GM23248 (cell line): ENCODE results near the gene FAM222B. TPM values are rescaled to one million over a fixed set of nuclear protein-coding genes. Genes with fewer than 3 reads are reported as not detected.

Source experiments
- DNase-seq: peaks from one replicate; pipeline ENCODE4 v3.0.0-alpha.2; 2015
- H2AFZ ChIP-seq: fragments of 200-600 bp; sonication (generic); 2 replicates; pipeline ENCODE4 v1.6.1; 2016; ENCODE audit warnings: antibody characterized with exemption
- H3F3A ChIP-seq: fragments of 200-600 bp; sonication (generic); 2 replicates; pipeline ENCODE4 v1.6.1; 2016; ENCODE audit warnings: mild to moderate bottlenecking, antibody characterized with exemption, mixed run types; ENCODE audit not compliant: insufficient read depth
- H3K27ac ChIP-seq: fragments of 200-600 bp; sonication (generic); 2 replicates; pipeline ENCODE4 v1.5.1; 2016; ENCODE audit warnings: mild to moderate bottlenecking
- H3K27me3 ChIP-seq: fragments of 200-600 bp; sonication (generic); replicated peaks from 2 replicates; pipeline ENCODE4 v1.6.1; 2016; ENCODE audit warnings: mild to moderate bottlenecking; ENCODE audit not compliant: insufficient read depth
- H3K36me3 ChIP-seq: fragments of 200-600 bp; sonication (generic); 2 replicates; pipeline ENCODE4 v1.6.1; 2016; ENCODE audit warnings: low read depth, mild to moderate bottlenecking
- H3K4me1 ChIP-seq: fragments of 200-600 bp; sonication (generic); 2 replicates; pipeline ENCODE4 v1.6.1; 2016; ENCODE audit warnings: mild to moderate bottlenecking; ENCODE audit not compliant: insufficient read depth
- H3K4me2 ChIP-seq: fragments of 200-600 bp; sonication (generic); one replicate; pipeline ENCODE4 v1.6.1; 2016; ENCODE audit warnings: mild to moderate bottlenecking; ENCODE audit not compliant: unreplicated experiment
- H3K4me3 ChIP-seq: fragments of 200-600 bp; sonication (generic); 2 replicates; pipeline ENCODE4 v1.5.1; 2016; ENCODE audit warnings: mild to moderate bottlenecking
- H3K79me2 ChIP-seq: fragments of 200-600 bp; sonication (generic); 2 replicates; pipeline ENCODE4 v1.6.1; 2016; ENCODE audit warnings: mild to moderate bottlenecking; ENCODE audit not compliant: insufficient read depth
- H3K9ac ChIP-seq: fragments of 200-600 bp; sonication (generic); 2 replicates; pipeline ENCODE4 v1.6.1; 2016; ENCODE audit warnings: mild to moderate bottlenecking
- H3K9me2 ChIP-seq: fragments of 200-600 bp; sonication (generic); 2 replicates; pipeline ENCODE4 v1.6.1; 2016; ENCODE audit warnings: mixed run types, mild to moderate bottlenecking, moderate library complexity; ENCODE audit not compliant: insufficient read depth
- H3K9me3 ChIP-seq: fragments of 200-600 bp; sonication (generic); one replicate; pipeline ENCODE4 v1.6.1; 2017; ENCODE audit warnings: low read depth
- H4K20me1 ChIP-seq: fragments of 200-600 bp; sonication (generic); 2 replicates; pipeline ENCODE4 v1.6.0; 2016; ENCODE audit not compliant: insufficient read depth
- EZH2 ChIP-seq: fragments of 200-600 bp; sonication (generic); IDR thresholded peaks from 2 replicates; pipeline ENCODE4 v1.6.1; 2018; ENCODE audit warnings: antibody characterized with exemption, mild to moderate bottlenecking; ENCODE audit not compliant: insufficient read depth, poor library complexity, severe bottlenecking
- EZH2phosphoT487 ChIP-seq: fragments of 200-600 bp; sonication (generic); IDR thresholded peaks from 2 replicates; pipeline ENCODE4 v1.6.1; 2018; ENCODE audit warnings: antibody characterized with exemption, moderate library complexity, mild to moderate bottlenecking, low read depth; ENCODE audit not compliant: insufficient read depth
- WGBS, 2 experiments: methylation state at CpG; one replicate each; pipeline ENCODE4 v1.1.6; 2015 to 2017; ENCODE audit warnings: low lambda C conversion rate in 2 of 2, low coverage in 1 of 2; ENCODE audit errors: missing lambda C conversion rate in 2 of 2; 5-methylcytosine and 5-hydroxymethylcytosine counted together
- in situ Hi-C: fragments of 300-500 bp; cut with MboI; formaldehyde crosslinking; loops from 2 replicates; pipeline ENCODE4 v1.15.0; 2020
- polyA plus RNA-seq: library from polyadenylated mRNA; unstranded; fragments of >200 nt; fragmentation: Nextera tagmentation; extraction: Ambion mirVana; gene quantifications from 2 replicates; pipeline ENCODE4 v1.2.1, GENCODE V29; 2016
- total RNA-seq: library from RNA; depleted of rRNA; stranded (reverse); fragments of >200 nt; shearing (Covaris generic); gene quantifications from 2 replicates; pipeline ENCODE4 v1.2.3, GENCODE V29; 2014

The FAM222B gene
- total and polyA plus RNA-seq, 2 experiments from 2014 or later = 7.6 to 11.1 TPM

GRCh38 chr17:28828294-28829040 is 14.1 kb downstream of the FAM222B start:
- in situ Hi-C loops = no loop called here
- H3K27me3 ChIP-seq = no peaks in the 10 kb centered on the region
- no peak overlapping the region for H3K27ac ChIP-seq
- TF ChIP-seq EZH2 = no peak
- TF ChIP-seq EZH2phosphoT487 = no peak
- H3K4me1 ChIP-seq = no peaks in the 10 kb centered on the region; the same call in 1 of the 2 replicates
- 94% methylated on average over 14 to 15 of the region's 15 CpGs for WGBS, 2 experiments
- H3K9ac ChIP-seq = no peak overlapping the region
- no peaks in the 10 kb centered on the region for H3K9me2 ChIP-seq
- no peaks in the 10 kb centered on the region for H3K9me3 ChIP-seq
- no peaks in the 10 kb centered on the region for H3F3A ChIP-seq
- no peak overlapping the region for H3K4me2 ChIP-seq
- no peak overlapping the region for H3K4me3 ChIP-seq
- DNase-seq = peak; percentile 18
- no peaks in the 10 kb centered on the region; the same call in 1 of the 2 replicates for H3K36me3 ChIP-seq
- no peaks in the 10 kb centered on the region for H4K20me1 ChIP-seq
- H3K79me2 ChIP-seq = peaks cover 96% of the 10 kb centered on the region
- no peak overlapping the region for H2AFZ ChIP-seq

GRCh38 chr17:28827672-28828071 is 14.9 kb downstream of the FAM222B start:
- Histone ChIP-seq H3K79me2 (peaks cover 95% of the 10 kb centered on the region), H4K20me1 (peaks cover 3% of the 10 kb centered on the region; the same call in 1 of the 2 replicates), H3K27ac (no peak overlapping the region), H3K4me2 (no peak overlapping the region), H3K4me3 (no peak overlapping the region), H3K27me3 (no peaks in the 10 kb centered on the region), H3K4me1 (no peaks in the 10 kb centered on the region; the same call in 1 of the 2 replicates), H3F3A (no peaks in the 10 kb centered on the region), H3K9ac (no peak overlapping the region), H3K36me3 (no peaks in the 10 kb centered on the region; the same call in 1 of the 2 replicates), H2AFZ (no peak overlapping the region), H3K9me3 (no peaks in the 10 kb centered on the region), H3K9me2 (no peaks in the 10 kb centered on the region)
- no peak for DNase-seq
- in situ Hi-C loops = no loop called here
- TF ChIP-seq EZH2 = no peak
- TF ChIP-seq EZH2phosphoT487 = no peak
- 95 to 100% methylated on average over 1 of the region's 1 CpG for WGBS, 2 experiments

- H2AFZ ChIP-seq = no peak overlapping the region
- WGBS, 2 experiments = 32 to 65% methylated on average over 1 of the region's 1 CpG
- H3K27me3 ChIP-seq = no peaks in the 10 kb centered on the region
- H3K4me3 ChIP-seq = no peak overlapping the region
- H3K79me2 ChIP-seq = peaks cover 95% of the 10 kb centered on the region
- no peaks in the 10 kb centered on the region for H3K9me2 ChIP-seq
- H3K9ac ChIP-seq = no peak overlapping the region
- no peaks in the 10 kb centered on the region for H3K4me1 ChIP-seq
- no peak overlapping the region for H3K27ac ChIP-seq
- DNase-seq = no peak
- no peaks in the 10 kb centered on the region for H3F3A ChIP-seq
- in situ Hi-C loops = no loop called here
- H3K4me2 ChIP-seq = no peak overlapping the region
- peaks cover 3% of the 10 kb centered on the region; the same call in 1 of the 2 replicates for H4K20me1 ChIP-seq
- no peak for TF ChIP-seq EZH2
- TF ChIP-seq EZH2phosphoT487 = no peak
- no peaks in the 10 kb centered on the region for H3K9me3 ChIP-seq
- H3K36me3 ChIP-seq = no peaks in the 10 kb centered on the region
These were observed 23.0 kb downstream of the FAM222B start for GRCh38 chr17:28819582-28819981.

GRCh38 chr17:28818819-28819221 is 23.8 kb downstream of the FAM222B start:
- whole genome bisulfite sequencing, 2 experiments = 79 to 92% methylated on average over 3 of the region's 3 CpGs
- DNase-seq = no peak
- H3K9ac ChIP-seq = no peak overlapping the region

More at GRCh38 chr17:28818819-28819221, 23.8 kb downstream of the FAM222B start:
- Histone ChIP-seq H3K4me1 (no peaks in the 10 kb centered on the region), H3F3A (no peaks in the 10 kb centered on the region), H3K79me2 (peaks cover 96% of the 10 kb centered on the region), H3K9me2 (no peaks in the 10 kb centered on the region), H3K4me2 (no peak overlapping the region), H3K4me3 (no peak overlapping the region), H3K27me3 (no peaks in the 10 kb centered on the region), H3K9me3 (no peaks in the 10 kb centered on the region), H2AFZ (no peak overlapping the region), H3K27ac (no peak overlapping the region), H3K36me3 (no peaks in the 10 kb centered on the region), H4K20me1 (peaks cover 3% of the 10 kb centered on the region; the same call in 1 of the 2 replicates)
- in situ Hi-C loops = no loop called here
- TF ChIP-seq EZH2phosphoT487 (no peak), EZH2 (no peak)
